Fibroblast of skin of right biceps (primary cell): ENCODE measurements around the gene ARHGAP15.

Source experiments
- DNase-seq: peaks from one replicate; pipeline ENCODE4 v3.0.0-alpha.2; 2013

Gene ARHGAP15

GRCh38 chr2:143701785-143702184 is 572.6 kb downstream of the ARHGAP15 start:
- DNase-seq, result no peak

- no peak for DNase-seq
Measured at GRCh38 chr2:143702931-143703330, 573.7 kb downstream of the ARHGAP15 start.

GRCh38 chr2:143704451-143705106 is 575.4 kb downstream of the ARHGAP15 start:
- no peak for DNase-seq

GRCh38 chr2:143705108-143705707 is 576.0 kb downstream of the ARHGAP15 start:
- peak; percentile 58 for DNase-seq

- no peak for DNase-seq
Measured at GRCh38 chr2:143706354-143706753, 577.1 kb downstream of the ARHGAP15 start.

- no peak for DNase-seq
Measured at GRCh38 chr2:143708682-143709081, 579.5 kb downstream of the ARHGAP15 start.

GRCh38 chr2:143710196-143710595 is 581.0 kb downstream of the ARHGAP15 start:
- no peak for DNase-seq

DNA sequence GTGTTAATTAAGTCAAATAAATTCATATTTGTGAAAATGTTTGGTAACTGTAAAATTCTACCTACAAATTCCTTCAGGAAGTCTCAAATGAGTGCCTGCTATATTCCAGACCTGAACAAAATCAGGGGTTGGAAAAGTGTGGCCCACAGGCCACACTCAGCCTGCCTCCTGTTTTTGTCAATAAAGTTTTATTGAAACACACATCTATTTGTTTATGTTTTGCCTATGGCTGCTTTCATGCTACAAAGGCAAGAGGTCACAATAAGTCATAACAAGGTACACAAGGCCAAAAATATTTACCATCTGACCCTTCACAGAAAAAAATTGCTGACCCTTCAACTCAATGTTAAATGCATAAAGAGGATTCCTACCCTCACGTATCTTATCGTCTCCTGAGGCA is 581.7 kb downstream of the ARHGAP15 start:
- DNase-seq, result no peak

DNA sequence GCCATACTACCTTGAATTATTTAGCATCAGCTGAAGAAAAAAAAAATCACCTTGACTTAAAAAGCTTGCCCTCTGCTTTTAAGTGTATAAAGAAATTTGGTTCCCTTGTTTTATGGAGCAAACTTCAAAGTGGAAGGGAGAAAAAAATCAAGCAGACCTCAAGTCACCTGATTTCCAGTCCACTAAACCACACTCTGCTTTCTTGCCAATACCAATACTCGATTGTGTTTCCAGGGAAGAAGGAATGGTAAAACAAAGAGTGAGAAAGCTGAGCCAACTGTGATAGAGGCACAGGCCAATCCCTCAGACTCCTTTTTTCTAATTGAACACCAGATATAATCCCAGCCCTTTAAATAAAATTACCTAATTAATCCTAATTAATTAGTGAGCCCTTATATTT is 587.3 kb downstream of the ARHGAP15 start:
- no peak for DNase-seq

GRCh38 chr2:143717053-143717452 is 587.8 kb downstream of the ARHGAP15 start:
- DNase-seq, result no peak

- DNase-seq, result no peak
Measured at GRCh38 chr2:143717536-143718168, 588.4 kb downstream of the ARHGAP15 start.

- no peak for DNase-seq
Measured at GRCh38 chr2:143718745-143719144, 589.5 kb downstream of the ARHGAP15 start.

- DNase-seq, result no peak
Measured at GRCh38 chr2:143719406-143719805, 590.2 kb downstream of the ARHGAP15 start.

- no peak for DNase-seq
Measured at GRCh38 chr2:143720095-143720664, 591.0 kb downstream of the ARHGAP15 start.

DNA sequence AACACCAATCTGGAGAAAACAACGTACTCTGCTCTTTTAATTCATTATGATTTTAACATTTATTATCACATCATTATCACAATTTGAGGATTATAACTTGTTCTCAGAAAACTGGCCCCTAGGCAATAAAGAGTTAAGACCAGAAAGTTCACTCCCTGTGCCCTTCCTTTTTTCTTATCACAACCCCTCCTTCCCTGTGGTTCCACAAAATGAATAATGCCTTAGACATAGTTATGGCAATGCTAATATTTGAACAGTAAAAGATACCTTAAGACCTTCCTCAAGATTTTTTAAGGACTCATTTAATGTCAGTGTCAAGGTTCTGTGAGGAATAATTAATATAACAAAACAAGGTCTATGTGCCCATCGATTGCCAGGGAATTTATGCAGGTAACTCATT is 596.2 kb downstream of the ARHGAP15 start:
- no peak for DNase-seq

DNA sequence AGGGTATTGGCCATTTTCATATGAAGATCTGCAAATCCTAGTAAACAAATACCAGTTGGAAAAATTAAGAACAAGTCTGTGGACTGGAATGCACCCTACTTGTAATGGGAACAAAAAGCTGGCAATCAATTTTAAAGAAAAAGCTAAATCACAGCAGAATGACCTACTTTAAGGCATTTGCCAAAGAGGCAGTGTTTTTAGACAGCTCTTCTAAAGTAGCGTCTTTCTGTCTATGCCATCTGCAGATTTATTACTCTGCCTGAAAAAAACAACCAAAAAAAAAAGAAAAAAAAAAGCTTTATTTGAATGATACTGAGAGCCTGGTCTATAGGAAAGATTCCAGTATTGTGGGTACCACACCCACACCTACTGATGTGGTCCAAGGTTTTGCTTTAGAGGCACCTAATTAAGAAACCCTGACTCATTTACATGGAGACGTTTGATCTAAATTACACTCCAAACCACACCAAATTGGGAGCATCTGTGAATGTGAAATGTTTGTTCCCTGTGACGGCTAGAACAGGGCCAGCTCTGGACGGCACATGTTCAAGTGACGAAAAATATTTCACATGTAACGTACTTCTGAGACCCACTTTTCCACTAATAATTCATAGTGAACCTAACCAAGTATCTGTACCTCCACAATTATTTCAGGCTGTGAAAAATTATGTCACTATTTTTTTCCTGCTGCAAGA is 597.1 kb downstream of the ARHGAP15 start:
- no peak for DNase-seq

- DNase-seq, result no peak
Measured at GRCh38 chr2:143728498-143728897, 599.3 kb downstream of the ARHGAP15 start.

GRCh38 chr2:143729296-143729814 is 600.1 kb downstream of the ARHGAP15 start:
- no peak for DNase-seq

DNA sequence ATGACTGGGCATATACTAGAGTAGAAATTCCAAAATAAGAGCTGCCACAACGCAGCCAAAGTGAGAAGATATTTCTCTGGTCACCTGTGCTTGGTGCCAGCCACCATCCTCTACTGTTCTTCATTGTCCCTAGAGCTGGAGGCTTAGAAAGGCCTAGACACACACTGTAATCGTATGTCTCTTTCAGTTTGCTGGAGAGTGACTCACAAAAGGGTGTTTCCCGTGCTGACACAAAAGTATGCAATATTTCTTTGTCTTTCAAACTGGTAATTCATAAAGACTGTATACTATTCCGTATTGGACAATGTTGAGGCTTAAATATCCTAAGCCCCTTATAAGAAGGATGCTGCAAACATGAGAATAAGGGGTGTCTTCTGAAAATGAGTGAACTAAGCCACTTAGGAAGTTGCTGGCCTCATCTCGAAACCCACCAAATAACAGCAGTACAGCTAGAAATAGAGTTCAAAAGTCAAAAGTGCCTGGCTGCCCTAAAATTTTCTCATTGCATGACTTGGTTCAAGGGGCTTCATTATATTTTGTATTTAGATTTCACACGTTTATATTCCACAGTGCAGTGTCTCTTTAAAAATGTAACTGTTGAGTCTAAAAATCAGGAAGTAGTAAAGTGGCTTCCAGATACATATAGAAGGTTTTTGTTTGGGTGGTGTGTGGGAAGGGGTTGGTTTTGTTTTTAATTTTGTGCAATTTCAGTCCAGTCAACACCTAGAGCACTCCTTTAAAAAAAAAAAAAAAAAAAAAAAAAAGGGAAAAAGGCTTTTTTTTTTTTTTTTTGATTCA is 601.1 kb downstream of the ARHGAP15 start:
- DNase-seq, result peak; percentile 11

GRCh38 chr2:143730953-143731260 is 601.7 kb downstream of the ARHGAP15 start:
- DNase-seq, result no peak

DNA sequence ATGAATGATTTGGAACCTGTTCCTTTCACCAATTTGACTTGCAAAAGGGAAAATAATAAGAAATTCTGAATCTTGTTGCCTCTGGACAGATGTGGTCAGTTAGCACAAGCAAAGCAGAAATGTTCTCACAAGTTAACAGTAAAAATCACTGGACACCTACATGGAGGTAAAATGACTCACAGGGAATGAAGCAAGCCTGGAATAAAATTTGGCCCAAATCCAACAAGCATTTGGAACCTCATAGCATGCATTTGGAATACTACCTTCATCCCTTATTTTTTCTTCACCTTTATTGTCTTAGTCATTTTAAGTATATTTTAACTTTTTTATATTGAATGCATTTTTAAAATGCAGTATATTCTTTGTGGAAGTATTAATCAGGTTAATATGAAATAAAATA is 602.9 kb downstream of the ARHGAP15 start:
- DNase-seq, result peak; percentile 24

- no peak for DNase-seq
Measured at GRCh38 chr2:143732871-143733270, 603.7 kb downstream of the ARHGAP15 start.

- DNase-seq, result no peak
Measured at GRCh38 chr2:143734507-143734906, 605.3 kb downstream of the ARHGAP15 start.
